ENCODE results near the gene CYP46A1.
"Not testable (repeated sequence)": the region's sequence is repeated elsewhere in the genome, so short reads cannot be mapped to it uniquely, and the experiment has no call there.

CYP46A1 gene

DNA sequence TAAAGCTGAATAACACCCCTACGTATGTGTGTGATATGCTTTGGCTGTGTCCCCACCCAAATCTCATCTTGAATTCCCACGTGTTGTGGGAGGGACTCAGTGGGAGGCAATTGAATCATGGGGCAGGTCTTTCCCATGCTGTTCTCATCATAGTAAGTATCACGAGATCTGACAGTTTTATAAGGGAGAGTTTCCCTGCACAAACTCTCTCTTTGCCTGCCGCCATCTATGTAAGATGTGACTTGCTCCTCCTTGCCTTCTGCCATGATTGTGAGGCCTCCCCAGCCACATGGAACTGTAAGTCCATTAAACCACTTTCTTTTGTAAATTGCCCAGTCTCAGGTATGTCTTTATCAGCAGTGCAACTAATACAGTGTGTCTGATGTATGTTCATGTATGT, 78.8 kb downstream of the CYP46A1 start:
- not testable (repeated sequence) for H3K27me3 ChIP-seq (ENCODE audit: control insufficient read depth, insufficient read depth, low read length); H3K27ac ChIP-seq (ENCODE audit: low read length); H3K9me3 ChIP-seq (ENCODE audit: control insufficient read depth, insufficient read depth, low read length); H3K4me3 ChIP-seq (ENCODE audit: low read length); H3K4me1 ChIP-seq (ENCODE audit: control insufficient read depth, insufficient read depth, low read length); H3K36me3 ChIP-seq (ENCODE audit: control insufficient read depth, insufficient read depth, low read length); DNase-seq (ENCODE audit: low read depth, low spot score)
- WGBS (ENCODE audit: insufficient coverage, insufficient read length), result no CpG with 5 or more reads among the region's 4 CpGs

DNA sequence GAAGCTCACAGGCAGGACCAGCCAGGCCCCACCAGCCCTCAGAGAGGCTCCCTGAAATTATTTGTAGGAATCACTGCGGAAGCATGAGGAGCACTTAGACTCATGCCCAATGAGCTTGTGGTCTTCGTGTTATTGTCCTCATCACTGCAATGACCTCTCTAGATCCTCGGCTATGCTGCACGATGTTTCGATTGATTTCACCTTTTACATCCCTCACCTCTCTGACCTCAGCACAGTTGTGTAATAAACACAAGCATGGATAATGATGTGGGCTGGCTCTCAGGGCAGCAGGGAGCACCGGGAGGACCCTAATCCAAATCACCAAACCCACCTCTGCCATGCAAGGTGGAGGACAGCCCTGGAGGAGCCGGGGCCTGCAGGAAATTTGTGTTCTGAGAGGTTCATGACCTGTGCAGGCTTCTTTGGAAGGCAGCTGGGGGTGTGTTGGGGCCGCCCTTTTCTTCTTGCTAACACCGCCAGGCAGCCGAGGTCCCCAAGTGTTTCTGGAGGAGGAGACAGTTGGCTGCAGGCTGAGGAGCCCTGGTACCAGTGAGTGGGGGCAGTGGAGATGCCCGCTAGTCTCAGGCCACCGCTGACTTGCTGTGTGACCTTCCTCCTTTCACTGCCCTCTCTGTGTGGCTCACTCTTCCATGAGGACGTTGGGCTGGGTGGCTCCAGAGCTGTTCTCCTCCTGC, 79.6 kb downstream of the CYP46A1 start:
- WGBS (ENCODE audit: insufficient coverage, insufficient read length), result no CpG with 5 or more reads among the region's 13 CpGs
- H3K4me3 ChIP-seq (ENCODE audit: low read length), result no peak overlapping the region
- no peaks in the 10 kb centered on the region; the same call in 1 of the 2 replicates for H3K4me1 ChIP-seq (ENCODE audit: control insufficient read depth, insufficient read depth, low read length)
- no peak overlapping the region for H3K27ac ChIP-seq (ENCODE audit: low read length)
- no peaks in the 10 kb centered on the region for H3K9me3 ChIP-seq (ENCODE audit: control insufficient read depth, insufficient read depth, low read length)
- H3K36me3 ChIP-seq (ENCODE audit: control insufficient read depth, insufficient read depth, low read length), result no peaks in the 10 kb centered on the region
- DNase-seq (ENCODE audit: low read depth, low spot score), result no peak
- H3K27me3 ChIP-seq (ENCODE audit: control insufficient read depth, insufficient read depth, low read length), result no peaks in the 10 kb centered on the region

- Histone ChIP-seq H3K27ac (ENCODE audit: low read length) (no peak overlapping the region), H3K4me1 (ENCODE audit: control insufficient read depth, insufficient read depth, low read length) (no peaks in the 10 kb centered on the region; the same call in 1 of the 2 replicates), H3K4me3 (ENCODE audit: low read length) (no peak overlapping the region), H3K36me3 (ENCODE audit: control insufficient read depth, insufficient read depth, low read length) (no peaks in the 10 kb centered on the region), H3K27me3 (ENCODE audit: control insufficient read depth, insufficient read depth, low read length) (no peaks in the 10 kb centered on the region), H3K9me3 (ENCODE audit: control insufficient read depth, insufficient read depth, low read length) (no peaks in the 10 kb centered on the region)
- no peak for DNase-seq (ENCODE audit: low read depth, low spot score)
- WGBS (ENCODE audit: insufficient coverage, insufficient read length), result no CpG with 5 or more reads among the region's 11 CpGs
Measured at GRCh38 chr14:99764222-99764706, 80.2 kb downstream of the CYP46A1 start.

- DNase-seq (ENCODE audit: low read depth, low spot score), result no peak
- Histone ChIP-seq H3K27me3 (ENCODE audit: control insufficient read depth, insufficient read depth, low read length) (no peaks in the 10 kb centered on the region), H3K27ac (ENCODE audit: low read length) (no peak overlapping the region), H3K36me3 (ENCODE audit: control insufficient read depth, insufficient read depth, low read length) (no peaks in the 10 kb centered on the region), H3K4me1 (ENCODE audit: control insufficient read depth, insufficient read depth, low read length) (no peaks in the 10 kb centered on the region; the same call in none of the 2 replicates), H3K4me3 (ENCODE audit: low read length) (no peak overlapping the region), H3K9me3 (ENCODE audit: control insufficient read depth, insufficient read depth, low read length) (no peaks in the 10 kb centered on the region)
- no CpG with 5 or more reads among the region's 6 CpGs for WGBS (ENCODE audit: insufficient coverage, insufficient read length)
Measured at GRCh38 chr14:99768381-99768780, 84.3 kb downstream of the CYP46A1 start.

DNA sequence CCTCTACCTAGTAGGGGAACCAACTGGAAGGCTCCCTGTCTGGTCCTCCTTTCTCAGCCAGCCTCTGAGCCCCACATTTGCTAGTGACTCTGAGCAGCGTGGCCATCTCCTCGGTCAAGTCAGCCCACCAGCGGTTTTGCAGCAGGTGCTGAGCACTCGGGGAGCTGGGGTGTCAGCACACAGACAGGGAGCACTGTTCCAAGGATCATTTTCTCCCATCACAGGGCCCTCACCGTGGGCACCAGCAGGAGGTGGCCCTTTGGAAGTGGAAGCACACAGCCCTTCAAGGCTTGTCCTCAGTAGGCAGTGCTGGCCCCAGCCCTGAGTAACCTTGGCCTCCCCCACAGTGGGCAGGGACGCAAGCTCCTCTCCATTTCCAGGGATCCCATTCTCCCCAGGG, 85.0 kb downstream of the CYP46A1 start:
- no CpG with 5 or more reads among the region's 6 CpGs for WGBS (ENCODE audit: insufficient coverage, insufficient read length)
- Histone ChIP-seq H3K27me3 (ENCODE audit: control insufficient read depth, insufficient read depth, low read length) (no peaks in the 10 kb centered on the region), H3K9me3 (ENCODE audit: control insufficient read depth, insufficient read depth, low read length) (no peaks in the 10 kb centered on the region), H3K27ac (ENCODE audit: low read length) (no peak overlapping the region), H3K4me3 (ENCODE audit: low read length) (no peak overlapping the region), H3K4me1 (ENCODE audit: control insufficient read depth, insufficient read depth, low read length) (peaks cover 4% of the 10 kb centered on the region), H3K36me3 (ENCODE audit: control insufficient read depth, insufficient read depth, low read length) (no peaks in the 10 kb centered on the region)
- no peak for DNase-seq (ENCODE audit: low read depth, low spot score)

DNA sequence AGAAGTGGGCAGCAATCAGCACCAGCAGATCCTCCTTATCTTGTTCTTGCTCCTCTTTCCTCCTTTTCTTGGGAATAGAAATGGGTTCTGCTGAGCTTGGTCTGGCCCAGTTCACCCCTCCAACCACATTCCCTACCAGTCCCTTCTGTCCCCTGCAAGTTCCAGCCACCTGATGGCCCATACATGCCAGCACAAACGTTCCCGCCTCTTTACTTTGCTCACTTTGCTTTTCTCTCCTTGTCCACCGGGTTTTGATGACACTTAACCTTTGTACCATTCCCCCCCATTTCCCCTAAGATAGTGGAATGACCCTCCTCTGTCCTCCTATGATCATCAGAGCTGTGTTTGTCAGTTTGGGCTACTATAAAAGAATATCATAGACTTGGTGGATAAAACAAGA, 85.7 kb downstream of the CYP46A1 start:
- H3K9me3 ChIP-seq (ENCODE audit: control insufficient read depth, insufficient read depth, low read length), result no peaks in the 10 kb centered on the region
- no peak overlapping the region for H3K4me3 ChIP-seq (ENCODE audit: low read length)
- DNase-seq (ENCODE audit: low read depth, low spot score), result no peak
- H3K27me3 ChIP-seq (ENCODE audit: control insufficient read depth, insufficient read depth, low read length), result no peaks in the 10 kb centered on the region
- H3K4me1 ChIP-seq (ENCODE audit: control insufficient read depth, insufficient read depth, low read length), result peaks cover 8% of the 10 kb centered on the region
- H3K27ac ChIP-seq (ENCODE audit: low read length), result no peak overlapping the region
- WGBS (ENCODE audit: insufficient coverage, insufficient read length), result no CpG with 5 or more reads among the region's 3 CpGs
- no peaks in the 10 kb centered on the region for H3K36me3 ChIP-seq (ENCODE audit: control insufficient read depth, insufficient read depth, low read length)

DNA sequence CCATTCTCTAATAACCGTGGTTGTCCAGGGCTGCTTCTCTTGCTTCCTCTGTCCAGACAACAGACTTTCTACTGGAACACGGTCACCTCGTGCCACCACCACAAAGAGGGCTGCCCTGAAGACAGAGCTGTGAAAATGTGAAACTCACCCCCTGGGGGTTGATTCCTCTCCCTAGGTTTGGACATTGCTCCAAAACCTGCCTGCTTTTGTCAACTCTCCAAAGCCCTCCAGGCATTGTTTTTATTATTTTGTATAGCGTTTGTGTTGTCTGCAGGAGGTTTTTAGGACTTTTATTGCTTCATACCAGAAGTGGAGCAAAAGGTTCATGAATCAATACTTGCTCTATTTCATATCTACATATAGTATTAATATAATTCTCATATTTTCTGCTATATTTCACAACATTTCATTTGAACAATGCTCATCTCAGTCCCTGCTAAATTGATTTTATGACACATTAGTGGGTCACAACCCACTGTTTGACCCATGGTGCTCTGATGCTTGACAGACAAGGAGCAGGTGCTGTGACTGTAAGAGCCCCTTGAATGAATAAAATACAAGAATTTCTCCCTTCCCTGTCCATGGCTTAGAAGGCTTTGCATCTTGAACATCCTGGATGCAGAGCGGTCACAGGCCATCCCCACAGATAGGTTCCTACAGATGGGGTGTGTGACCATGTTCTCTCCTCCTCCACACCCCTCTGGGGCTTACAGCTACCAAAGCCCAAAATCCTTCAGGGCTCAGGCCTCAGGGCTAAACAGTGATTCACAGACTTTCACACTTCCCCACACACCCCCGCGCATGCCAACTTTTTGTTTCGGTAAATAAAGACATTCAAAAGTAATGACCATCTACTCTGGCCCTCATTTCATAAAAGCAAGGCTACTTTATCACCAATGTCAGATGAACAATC, 88.5 kb downstream of the CYP46A1 start:
- H3K36me3 ChIP-seq (ENCODE audit: control insufficient read depth, insufficient read depth, low read length), result no peaks in the 10 kb centered on the region
- peaks cover 12% of the 10 kb centered on the region for H3K4me1 ChIP-seq (ENCODE audit: control insufficient read depth, insufficient read depth, low read length)
- no CpG with 5 or more reads among the region's 8 CpGs for WGBS (ENCODE audit: insufficient coverage, insufficient read length)
- no peaks in the 10 kb centered on the region for H3K9me3 ChIP-seq (ENCODE audit: control insufficient read depth, insufficient read depth, low read length)
- DNase-seq (ENCODE audit: low read depth, low spot score), result no peak
- no peaks in the 10 kb centered on the region for H3K27me3 ChIP-seq (ENCODE audit: control insufficient read depth, insufficient read depth, low read length)
- H3K4me3 ChIP-seq (ENCODE audit: low read length), result no peak overlapping the region
- H3K27ac ChIP-seq (ENCODE audit: low read length), result no peak overlapping the region

- WGBS (ENCODE audit: insufficient coverage, insufficient read length), result no CpG with 5 or more reads among the region's 26 CpGs
- no peak overlapping the region for H3K4me3 ChIP-seq (ENCODE audit: low read length)
- H3K36me3 ChIP-seq (ENCODE audit: control insufficient read depth, insufficient read depth, low read length), result no peaks in the 10 kb centered on the region
- H3K4me1 ChIP-seq (ENCODE audit: control insufficient read depth, insufficient read depth, low read length), result peaks cover 12% of the 10 kb centered on the region
- H3K27ac ChIP-seq (ENCODE audit: low read length), result no peak overlapping the region
- H3K27me3 ChIP-seq (ENCODE audit: control insufficient read depth, insufficient read depth, low read length), result no peaks in the 10 kb centered on the region
- no peak for DNase-seq (ENCODE audit: low read depth, low spot score)
- H3K9me3 ChIP-seq (ENCODE audit: control insufficient read depth, insufficient read depth, low read length), result no peaks in the 10 kb centered on the region
Measured at GRCh38 chr14:99773521-99774497, 89.7 kb downstream of the CYP46A1 start.

GRCh38 chr14:99774556-99775307, 90.6 kb downstream of the CYP46A1 start:
- Histone ChIP-seq H3K36me3 (ENCODE audit: control insufficient read depth, insufficient read depth, low read length) (no peaks in the 10 kb centered on the region), H3K9me3 (ENCODE audit: control insufficient read depth, insufficient read depth, low read length) (no peaks in the 10 kb centered on the region), H3K27ac (ENCODE audit: low read length) (no peak overlapping the region), H3K4me3 (ENCODE audit: low read length) (no peak overlapping the region), H3K27me3 (ENCODE audit: control insufficient read depth, insufficient read depth, low read length) (no peaks in the 10 kb centered on the region), H3K4me1 (ENCODE audit: control insufficient read depth, insufficient read depth, low read length) (peaks cover 12% of the 10 kb centered on the region)
- no CpG with 5 or more reads among the region's 6 CpGs for WGBS (ENCODE audit: insufficient coverage, insufficient read length)
- DNase-seq (ENCODE audit: low read depth, low spot score), result no peak
